ENCODE results near the gene SOCS6. TPM values are rescaled to one million over a fixed set of nuclear protein-coding genes. Genes with fewer than 3 reads are reported as not detected.

SOCS6 gene
- total and polyA plus RNA-seq, 2 donors (not counting 3 experiments of a cell fraction or from before 2014, with no cell fraction given): 8.6 to 15.0 TPM

DNA sequence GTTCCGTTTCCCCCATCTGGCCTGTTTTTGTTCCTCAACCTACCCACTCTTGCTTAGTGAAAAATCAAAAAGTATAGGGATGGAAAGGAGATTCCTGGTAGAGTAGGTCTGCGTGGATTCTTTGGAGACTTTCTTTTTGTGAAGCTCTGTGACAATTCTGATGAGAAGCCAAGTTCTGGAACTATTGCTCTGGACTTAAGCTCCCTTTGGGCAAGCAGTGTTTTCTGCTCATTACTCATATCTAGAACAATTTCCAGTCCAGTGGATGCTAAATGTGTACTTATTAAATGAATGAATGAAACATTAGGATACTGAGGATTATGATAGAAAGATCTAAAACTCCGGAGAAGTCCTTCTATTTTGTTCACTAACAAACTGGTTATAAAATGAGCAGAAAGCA lies 76.5 kb downstream of the SOCS6 start:
- no peak overlapping the region for H3K9ac ChIP-seq (replicated peaks; ENCODE audit: extremely low read depth, insufficient read depth, low read length)
- no peak overlapping the region for H3K27ac ChIP-seq (ENCODE audit: insufficient read depth, low read depth, low read length)
- no TSS peak for BruUV-seq (replicated peaks)
- H3K36me3 ChIP-seq (ENCODE audit: control insufficient read depth in 2 of 2, extremely low read depth in 1 of 2, insufficient read depth in 2 of 2, low read length in 2 of 2): no peaks in the 10 kb centered on the region
- no peaks in the 10 kb centered on the region for H3K9me3 ChIP-seq (replicated peaks; ENCODE audit: control insufficient read depth, insufficient read depth, low read length)
- intact Hi-C loops (cut with micrococcal nuclease): no loop called here
- H4K20me1 ChIP-seq (replicated peaks; ENCODE audit: control insufficient read depth, extremely low read depth, insufficient read depth, low read length): no peaks in the 10 kb centered on the region
- dilution Hi-C loops (cut with MboI; ENCODE audit: extremely low pct_ligation_motif_present, low sequenced_read_pairs): no loop called here
- POLR2A ChIA-PET: no interaction called here
- FAIRE-seq (no peak), DNase-seq (ENCODE audit: low read depth, low spot score) (no peak)
- TF ChIP-seq FOS (IDR thresholded peaks at IDR 0.05; ENCODE audit: borderline replicate concordance, insufficient read depth, low read length) (no peak), EZH2 (IDR thresholded peaks at IDR 0.05; ENCODE audit: borderline replicate concordance, low read depth, low read length, severe bottlenecking) (no peak)
- TF ChIP-seq, protein P1, sequence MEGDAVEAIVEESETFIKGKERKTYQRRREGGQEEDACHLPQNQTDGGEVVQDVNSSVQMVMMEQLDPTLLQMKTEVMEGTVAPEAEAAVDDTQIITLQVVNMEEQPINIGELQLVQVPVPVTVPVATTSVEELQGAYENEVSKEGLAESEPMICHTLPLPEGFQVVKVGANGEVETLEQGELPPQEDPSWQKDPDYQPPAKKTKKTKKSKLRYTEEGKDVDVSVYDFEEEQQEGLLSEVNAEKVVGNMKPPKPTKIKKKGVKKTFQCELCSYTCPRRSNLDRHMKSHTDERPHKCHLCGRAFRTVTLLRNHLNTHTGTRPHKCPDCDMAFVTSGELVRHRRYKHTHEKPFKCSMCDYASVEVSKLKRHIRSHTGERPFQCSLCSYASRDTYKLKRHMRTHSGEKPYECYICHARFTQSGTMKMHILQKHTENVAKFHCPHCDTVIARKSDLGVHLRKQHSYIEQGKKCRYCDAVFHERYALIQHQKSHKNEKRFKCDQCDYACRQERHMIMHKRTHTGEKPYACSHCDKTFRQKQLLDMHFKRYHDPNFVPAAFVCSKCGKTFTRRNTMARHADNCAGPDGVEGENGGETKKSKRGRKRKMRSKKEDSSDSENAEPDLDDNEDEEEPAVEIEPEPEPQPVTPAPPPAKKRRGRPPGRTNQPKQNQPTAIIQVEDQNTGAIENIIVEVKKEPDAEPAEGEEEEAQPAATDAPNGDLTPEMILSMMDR (IDR thresholded peaks at IDR 0.05; ENCODE audit: extremely low read depth in 1 of 2, insufficient read depth in 1 of 2, low read depth in 1 of 2, low read length in 2 of 2): no peak
- H3K4me3 ChIP-seq (replicated peaks in 1 of 3; ENCODE audit: insufficient read depth in 1 of 3, low read depth in 1 of 3, low read length in 3 of 3): no peak overlapping the region
- no peaks in the 10 kb centered on the region for H3K79me2 ChIP-seq (ENCODE audit: control insufficient read depth, insufficient read depth, low read length)
- no peaks in the 10 kb centered on the region for H3K4me1 ChIP-seq (ENCODE audit: control insufficient read depth, extremely low read depth, insufficient read depth, low read length)
- no peak overlapping the region for H2AFZ ChIP-seq (ENCODE audit: low read depth, low read length)
- H3K27me3 ChIP-seq (ENCODE audit: control insufficient read depth in 2 of 2, insufficient read depth in 2 of 2, low read length in 2 of 2): peaks cover 2 to 3% of the 10 kb centered on the region in 2 experiments
- no peaks in the 10 kb centered on the region for H3K9me1 ChIP-seq (replicated peaks; ENCODE audit: control insufficient read depth, extremely low read depth, insufficient read depth, low read length)
- CTCF ChIA-PET: interaction anchor here (2.0 kb wide), 1 partner anchor 69 kb away, joined by 6 read pairs; no protein-coding TSS in a partner anchor
- no peak overlapping the region for H3K4me2 ChIP-seq (ENCODE audit: insufficient read depth, low read length)

DNA sequence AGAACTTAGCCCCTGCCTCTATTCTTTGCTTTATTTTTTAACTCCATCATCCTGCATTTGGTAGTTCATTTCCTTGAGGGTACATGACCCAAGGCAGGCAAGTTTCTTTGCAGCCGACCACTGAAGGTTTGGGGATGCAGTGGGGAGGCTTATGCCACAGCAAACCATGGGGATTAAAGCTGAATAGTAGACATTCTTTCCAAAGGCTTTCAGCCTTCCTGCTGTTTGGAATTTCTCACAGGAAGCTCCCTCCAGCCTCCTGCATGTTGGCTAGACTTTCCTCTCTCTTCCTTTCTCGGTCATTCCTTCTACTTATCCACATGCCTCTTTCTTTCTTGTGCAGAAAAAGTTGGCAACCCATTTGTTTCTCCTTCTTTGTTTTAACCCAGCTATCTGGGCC lies 77.3 kb downstream of the SOCS6 start:
- Histone ChIP-seq H4K20me1 (replicated peaks; ENCODE audit: control insufficient read depth, extremely low read depth, insufficient read depth, low read length) (no peaks in the 10 kb centered on the region), H3K9me3 (replicated peaks; ENCODE audit: control insufficient read depth, insufficient read depth, low read length) (no peaks in the 10 kb centered on the region), H3K27me3 (ENCODE audit: control insufficient read depth in 2 of 2, insufficient read depth in 2 of 2, low read length in 2 of 2) (peaks cover 2 to 3% of the 10 kb centered on the region in 2 experiments), H3K4me2 (ENCODE audit: insufficient read depth, low read length) (no peak overlapping the region), H3K9ac (replicated peaks; ENCODE audit: extremely low read depth, insufficient read depth, low read length) (no peak overlapping the region), H3K4me3 (replicated peaks in 1 of 3; ENCODE audit: insufficient read depth in 1 of 3, low read depth in 1 of 3, low read length in 3 of 3) (no peak overlapping the region), H3K9me1 (replicated peaks; ENCODE audit: control insufficient read depth, extremely low read depth, insufficient read depth, low read length) (no peaks in the 10 kb centered on the region), H3K36me3 (ENCODE audit: control insufficient read depth in 2 of 2, extremely low read depth in 1 of 2, insufficient read depth in 2 of 2, low read length in 2 of 2) (no peaks in the 10 kb centered on the region), H3K79me2 (ENCODE audit: control insufficient read depth, insufficient read depth, low read length) (no peaks in the 10 kb centered on the region), H3K27ac (ENCODE audit: insufficient read depth, low read depth, low read length) (no peak overlapping the region), H3K4me1 (ENCODE audit: control insufficient read depth, extremely low read depth, insufficient read depth, low read length) (no peaks in the 10 kb centered on the region), H2AFZ (ENCODE audit: low read depth, low read length) (no peak overlapping the region)
- no TSS peak for BruUV-seq (replicated peaks)
- DNase-seq (ENCODE audit: low read depth, low spot score) (no peak), FAIRE-seq (no peak)
- intact Hi-C loops (cut with micrococcal nuclease): no loop called here
- dilution Hi-C loops (cut with MboI; ENCODE audit: extremely low pct_ligation_motif_present, low sequenced_read_pairs): no loop called here
- ChIA-PET CTCF (interaction anchor here (1.4 to 2.0 kb wide), 3 partner anchors 18 to 89 kb away, joined by 3 to 6 read pairs (median 4); no protein-coding TSS in a partner anchor), POLR2A (no interaction called here)
- TF ChIP-seq FOS (IDR thresholded peaks at IDR 0.05; ENCODE audit: borderline replicate concordance, insufficient read depth, low read length): no peak
- no peak for TF ChIP-seq POLR2A (IDR thresholded peaks at IDR 0.05; ENCODE audit: low read depth, low read length)
- TF ChIP-seq, protein P1 (IDR thresholded peaks at IDR 0.05; ENCODE audit: extremely low read depth in 1 of 2, insufficient read depth in 1 of 2, low read depth in 1 of 2, low read length in 2 of 2): no peak
- no peak for TF ChIP-seq MYC (IDR thresholded peaks at IDR 0.05; ENCODE audit: low read depth, low read length)
- no peak for TF ChIP-seq EZH2 (IDR thresholded peaks at IDR 0.05; ENCODE audit: borderline replicate concordance, low read depth, low read length, severe bottlenecking)
- TF ChIP-seq JUN (IDR thresholded peaks at IDR 0.05; ENCODE audit: borderline replicate concordance, insufficient read depth, insufficient read length, low read depth): no peak
- no peak for TF ChIP-seq GATA2 (IDR thresholded peaks at IDR 0.05; ENCODE audit: insufficient read depth, insufficient read length, low read depth, low read length)
- TF ChIP-seq, protein P2, sequence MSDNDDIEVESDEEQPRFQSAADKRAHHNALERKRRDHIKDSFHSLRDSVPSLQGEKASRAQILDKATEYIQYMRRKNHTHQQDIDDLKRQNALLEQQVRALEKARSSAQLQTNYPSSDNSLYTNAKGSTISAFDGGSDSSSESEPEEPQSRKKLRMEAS (IDR thresholded peaks at IDR 0.05; ENCODE audit: insufficient read depth, insufficient read length): no peak
- TF ChIP-seq POLR2AphosphoS5 (IDR thresholded peaks at IDR 0.05; ENCODE audit: insufficient read depth, low read depth, low read length): no peak

Measured in endothelial cell of umbilical vein (primary cell).